ENCODE results near the gene AOPEP. TPM values are rescaled to one million over a fixed set of nuclear protein-coding genes. Genes with fewer than 3 reads are reported as not detected.

Gene AOPEP
- total and polyA plus RNA-seq, 4 donors = 29.0 to 121 (median 60.0) TPM

GRCh38 chr9:95058121-95058785 lies 331.8 kb downstream of the AOPEP start:
- H3K27ac ChIP-seq (ENCODE audit: low read depth in 1 of 2, low read length in 1 of 2) = peak overlapping the region; percentile 62 to 63

GRCh38 chr9:95058795-95059386 lies 332.4 kb downstream of the AOPEP start:
- peaks cover 25 to 72% (median 43%) of the 10 kb centered on the region in 5 donors for H3K4me1 ChIP-seq (ENCODE audit: control insufficient read depth in 5 of 5, insufficient read depth in 5 of 5, low read length in 5 of 5)
- H3K4me3 ChIP-seq = no peak overlapping the region
- H3K9me3 ChIP-seq (ENCODE audit: control insufficient read depth in 4 of 4, insufficient read depth in 3 of 4, low read length in 3 of 4) = no peaks in the 10 kb centered on the region
- H3K27ac ChIP-seq (ENCODE audit: low read depth in 1 of 2, low read length in 1 of 2) = peak overlapping the region; percentile 62 to 63
- ATAC-seq (ENCODE audit: insufficient read depth, low FRiP score) (no peak), DNase-seq (peak in 2 of 3 donors; percentile 40 to 60)
- H3K9ac ChIP-seq (ENCODE audit: insufficient read depth in 1 of 2, low read length in 2 of 2) = no peak overlapping the region
- peaks cover 6 to 16% (median 12%) of the 10 kb centered on the region in 4 donors for H3K36me3 ChIP-seq (ENCODE audit: control insufficient read depth in 4 of 4, insufficient read depth in 4 of 4, low read length in 4 of 4)
- no peak for TF ChIP-seq CTCF (IDR thresholded peaks at IDR 0.05; ENCODE audit: control extremely low read depth, extremely low read depth)
- no peaks in the 10 kb centered on the region for H3K27me3 ChIP-seq (ENCODE audit: control insufficient read depth in 3 of 3, insufficient read depth in 3 of 3, low read length in 2 of 3)
- 80 to 83% methylated on average over 7 of the region's 7 CpGs for WGBS, 2 donors

More at GRCh38 chr9:95058121-95058785, 331.8 kb downstream of the AOPEP start:
- no peak for TF ChIP-seq CTCF (IDR thresholded peaks at IDR 0.05; ENCODE audit: control extremely low read depth, extremely low read depth)
- no peaks in the 10 kb centered on the region for H3K27me3 ChIP-seq (ENCODE audit: control insufficient read depth in 3 of 3, insufficient read depth in 3 of 3, low read length in 2 of 3)
- H3K9ac ChIP-seq (ENCODE audit: insufficient read depth in 1 of 2, low read length in 2 of 2) = peak overlapping the region in 1 of 2 donors; percentile 72
- H3K4me1 ChIP-seq (ENCODE audit: control insufficient read depth in 5 of 5, insufficient read depth in 5 of 5, low read length in 5 of 5) = peaks cover 25 to 75% (median 43%) of the 10 kb centered on the region in 5 donors
- DNase-seq (peak in 2 of 3 donors; percentile 32 to 34), ATAC-seq (ENCODE audit: insufficient read depth, low FRiP score) (no peak)
- no peaks in the 10 kb centered on the region for H3K9me3 ChIP-seq (ENCODE audit: control insufficient read depth in 4 of 4, insufficient read depth in 3 of 4, low read length in 3 of 4)
- WGBS, 2 donors = 73 to 81% methylated on average over 7 of the region's 7 CpGs
- peaks cover 5 to 15% (median 7%) of the 10 kb centered on the region in 4 donors for H3K36me3 ChIP-seq (ENCODE audit: control insufficient read depth in 4 of 4, insufficient read depth in 4 of 4, low read length in 4 of 4)
- no peak overlapping the region for H3K4me3 ChIP-seq

GRCh38 chr9:95060234-95060633 lies 333.7 kb downstream of the AOPEP start:
- no peak for ATAC-seq (ENCODE audit: insufficient read depth, low FRiP score)
- peak overlapping the region in 1 of 2 donors; percentile 10 for H3K27ac ChIP-seq (ENCODE audit: low read depth in 1 of 2, low read length in 1 of 2)
- WGBS, 2 donors = 51 to 59% methylated on average over 5 of the region's 5 CpGs

More at GRCh38 chr9:95060234-95060633, 333.7 kb downstream of the AOPEP start:
- H3K4me3 ChIP-seq = no peak overlapping the region
- DNase-seq = no peak
- H3K9me3 ChIP-seq (ENCODE audit: control insufficient read depth in 4 of 4, insufficient read depth in 3 of 4, low read length in 3 of 4) = no peaks in the 10 kb centered on the region
- peak overlapping the region in 1 of 2 donors; percentile 8 for H3K9ac ChIP-seq (ENCODE audit: insufficient read depth in 1 of 2, low read length in 2 of 2)
- peaks cover 27 to 58% (median 42%) of the 10 kb centered on the region in 5 donors for H3K4me1 ChIP-seq (ENCODE audit: control insufficient read depth in 5 of 5, insufficient read depth in 5 of 5, low read length in 5 of 5)
- peaks cover 9 to 21% (median 18%) of the 10 kb centered on the region in 4 donors for H3K36me3 ChIP-seq (ENCODE audit: control insufficient read depth in 4 of 4, insufficient read depth in 4 of 4, low read length in 4 of 4)
- TF ChIP-seq CTCF (IDR thresholded peaks at IDR 0.05; ENCODE audit: control extremely low read depth, extremely low read depth) = no peak
- no peaks in the 10 kb centered on the region for H3K27me3 ChIP-seq (ENCODE audit: control insufficient read depth in 3 of 3, insufficient read depth in 3 of 3, low read length in 2 of 3)
